Astrocyte (in vitro differentiated cells and primary cell): ENCODE data around the gene GLT1D1. TPM values are rescaled to one million over a fixed set of nuclear protein-coding genes. Genes with fewer than 3 reads are reported as not detected.
A peak's percentile ranks its signal among the peaks of the same experiment; 100 is the strongest.

Experiments used
- DNase-seq: peaks from one replicate; pipeline ENCODE4 v3.0.0-alpha.2; 2010; ENCODE audit warnings: low read depth
- FAIRE-seq: peaks from 2 replicates; lab custom pipeline; 2011; peaks lifted over from hg19 to GRCh38; lab: Jason Lieb, UNC
- H2AFZ ChIP-seq: 2 replicates; pipeline ENCODE4 v1.6.0; 2012; ENCODE audit warnings: low read depth, low read length, inconsistent platforms
- H3K27ac ChIP-seq: 2 replicates; pipeline ENCODE4 v1.5.1; 2011; ENCODE audit warnings: low read depth, low read length, inconsistent platforms
- H3K27me3 ChIP-seq: 2 replicates; pipeline ENCODE4 v1.6.0; 2011; ENCODE audit warnings: low read length, inconsistent platforms; ENCODE audit not compliant: insufficient read depth
- H3K36me3 ChIP-seq: 2 replicates; pipeline ENCODE4 v1.5.1; 2011; ENCODE audit warnings: low read length, inconsistent platforms; ENCODE audit not compliant: insufficient read depth
- H3K4me1 ChIP-seq: 2 replicates; pipeline ENCODE4 v1.5.1; 2011; ENCODE audit warnings: low read length, inconsistent platforms; ENCODE audit not compliant: insufficient read depth
- H3K4me2 ChIP-seq: 2 replicates; pipeline ENCODE4 v1.6.0; 2012; ENCODE audit warnings: low read length, inconsistent platforms
- H3K4me3 ChIP-seq: 2 replicates; pipeline ENCODE4 v1.5.1; 2011; ENCODE audit warnings: low read depth, mild to moderate bottlenecking, low read length, inconsistent platforms; ENCODE audit not compliant: insufficient read depth
- H3K79me2 ChIP-seq: 2 replicates; pipeline ENCODE4 v1.6.0; 2012; ENCODE audit warnings: mild to moderate bottlenecking, low read length, inconsistent platforms; ENCODE audit not compliant: insufficient read depth
- H3K9ac ChIP-seq: 2 replicates; pipeline ENCODE4 v1.6.0; 2012; ENCODE audit warnings: mild to moderate bottlenecking, low read length, inconsistent platforms
- H3K9me3 ChIP-seq: 2 replicates; pipeline ENCODE4 v1.5.1; 2012; ENCODE audit warnings: low read depth, mild to moderate bottlenecking, low read length, inconsistent platforms; ENCODE audit not compliant: insufficient read depth
- H4K20me1 ChIP-seq: 2 replicates; pipeline ENCODE4 v1.6.0; 2012; ENCODE audit warnings: low read length, inconsistent platforms; ENCODE audit not compliant: insufficient read depth
- H3K27ac Mint-ChIP-seq: one replicate; pipeline ENCODE4 v1.8.0; 2021; ENCODE audit warnings: mild to moderate bottlenecking, mixed read lengths; ENCODE audit not compliant: unreplicated experiment
- H3K27me3 Mint-ChIP-seq: one replicate; pipeline ENCODE4 v1.8.0; 2021; ENCODE audit warnings: low read depth, mixed read lengths; ENCODE audit not compliant: unreplicated experiment
- H3K36me3 Mint-ChIP-seq: one replicate; pipeline ENCODE4 v1.8.0; 2021; ENCODE audit warnings: low read depth, mixed read lengths; ENCODE audit not compliant: unreplicated experiment
- H3K4me1 Mint-ChIP-seq: one replicate; pipeline ENCODE4 v1.8.0; 2021; ENCODE audit warnings: low read depth, mixed read lengths; ENCODE audit not compliant: unreplicated experiment
- H3K4me3 Mint-ChIP-seq: one replicate; pipeline ENCODE4 v1.8.0; 2021; ENCODE audit warnings: mild to moderate bottlenecking, moderate library complexity, mixed read lengths; ENCODE audit not compliant: unreplicated experiment
- H3K9me3 Mint-ChIP-seq: one replicate; pipeline ENCODE4 v1.8.0; 2021; ENCODE audit warnings: mild to moderate bottlenecking, mixed read lengths; ENCODE audit not compliant: unreplicated experiment
- CTCF ChIP-seq: IDR thresholded peaks from 2 replicates; pipeline ENCODE4 v1.5.1; 2011; ENCODE audit warnings: low read depth, mild to moderate bottlenecking, inconsistent platforms, low read length, moderate library complexity; ENCODE audit not compliant: insufficient read depth
- EZH2 ChIP-seq: IDR thresholded peaks from 2 replicates; pipeline ENCODE4 v1.6.1; 2012; ENCODE audit warnings: mild to moderate bottlenecking, low read length, inconsistent platforms; ENCODE audit not compliant: insufficient read depth
- total RNA-seq: library from RNA; stranded (reverse); gene quantifications from 2 replicates; pipeline ENCODE4 v1.2.1, GENCODE V29; 2021

GLT1D1 gene
- total RNA-seq, 1 donor from 2014 or later: 0.16 TPM

- peaks cover 14% of the 10 kb centered on the region for H3K4me1 Mint-ChIP-seq
- peaks cover 5% of the 10 kb centered on the region for H3K36me3 Mint-ChIP-seq
- H3K27ac Mint-ChIP-seq: no peak overlapping the region
- Histone ChIP-seq H3K27ac (peak overlapping the region; percentile 90), H4K20me1 (peaks cover 53% of the 10 kb centered on the region), H3K4me2 (peak overlapping the region; percentile 60), H3K9me3 (no peaks in the 10 kb centered on the region), H3K4me3 (no peak overlapping the region), H3K27me3 (no peaks in the 10 kb centered on the region), H3K4me1 (peaks cover 25% of the 10 kb centered on the region), H3K36me3 (peaks cover 7% of the 10 kb centered on the region), H2AFZ (no peak overlapping the region), H3K79me2 (peaks cover 99% of the 10 kb centered on the region), H3K9ac (peak overlapping the region; percentile 83)
- H3K4me3 Mint-ChIP-seq: no peak overlapping the region
- H3K9me3 Mint-ChIP-seq: peaks cover 3% of the 10 kb centered on the region
- DNase-seq: peak; percentile 90
- H3K27me3 Mint-ChIP-seq: no peaks in the 10 kb centered on the region
- no peak for FAIRE-seq
- TF ChIP-seq CTCF (no peak), EZH2 (no peak)
Measured at GRCh38 chr12:128817111-128818015, 35.9 kb upstream of the GLT1D1 start.

DNA sequence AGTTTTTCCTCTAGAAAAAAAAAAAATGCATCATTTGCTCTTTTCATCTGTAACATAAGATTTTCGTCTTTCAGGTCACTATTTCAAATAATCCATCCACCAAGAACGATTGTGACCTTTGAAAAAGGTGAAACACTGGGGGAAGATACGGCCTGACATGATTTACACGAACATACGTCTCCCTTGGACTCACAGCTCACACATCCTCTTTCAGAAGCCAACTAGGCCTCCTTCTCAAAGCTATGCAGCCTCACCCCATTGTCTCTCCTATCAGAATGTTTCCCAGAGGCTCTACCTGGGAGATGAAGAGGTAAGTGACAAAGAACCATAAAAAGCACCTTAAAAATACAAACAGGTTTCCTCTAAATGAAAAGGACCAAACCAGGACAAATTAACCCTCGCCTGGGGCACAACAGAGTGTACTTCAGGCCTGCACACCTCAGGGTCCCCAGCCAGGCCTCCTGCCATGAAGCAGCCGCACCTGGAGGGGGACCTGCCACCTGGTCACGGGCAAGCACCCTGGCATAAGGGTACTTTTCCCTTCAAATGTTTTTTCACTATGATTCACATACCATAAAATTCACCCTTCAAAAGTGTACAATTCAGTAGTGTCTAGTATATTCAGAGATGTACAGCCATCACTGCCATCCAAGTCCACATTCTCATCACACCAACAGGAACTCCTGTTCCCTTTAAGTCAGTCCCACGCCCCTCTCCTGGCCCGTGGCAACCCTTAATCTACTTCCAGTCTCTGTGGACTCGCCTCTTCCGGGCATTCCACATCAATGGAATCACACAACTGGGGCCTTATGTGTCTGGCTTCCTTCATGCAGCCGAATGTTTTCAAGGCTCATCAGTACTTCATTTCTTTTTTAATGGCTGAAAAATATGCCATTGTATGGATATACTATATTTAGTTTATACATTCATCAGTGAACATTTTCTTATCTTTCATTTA is 34.9 kb upstream of the GLT1D1 start:
- H3K36me3 Mint-ChIP-seq: peaks cover 5% of the 10 kb centered on the region
- H3K27ac ChIP-seq: peak overlapping the region; percentile 90
- no peaks in the 10 kb centered on the region for H3K27me3 Mint-ChIP-seq
- H3K36me3 ChIP-seq: peaks cover 7% of the 10 kb centered on the region
- H3K9me3 Mint-ChIP-seq: peaks cover 3% of the 10 kb centered on the region
- H2AFZ ChIP-seq: no peak overlapping the region
- H3K4me2 ChIP-seq: peak overlapping the region; percentile 60
- FAIRE-seq (no peak), DNase-seq (peak; percentile 79)
- H3K9ac ChIP-seq: peak overlapping the region; percentile 83
- no peaks in the 10 kb centered on the region for H3K9me3 ChIP-seq
- no peak overlapping the region for H3K4me3 ChIP-seq
- TF ChIP-seq CTCF (no peak), EZH2 (no peak)
- no peak overlapping the region for H3K4me3 Mint-ChIP-seq
- H3K27me3 ChIP-seq: no peaks in the 10 kb centered on the region
- peaks cover 12% of the 10 kb centered on the region for H3K4me1 Mint-ChIP-seq
- peak overlapping the region; percentile 64 for H3K27ac Mint-ChIP-seq
- H3K79me2 ChIP-seq: peaks cover 100% of the 10 kb centered on the region
- peaks cover 47% of the 10 kb centered on the region for H4K20me1 ChIP-seq
- H3K4me1 ChIP-seq: peaks cover 25% of the 10 kb centered on the region
